B cell (primary cell): Measurements from ENCODE around the gene PIK3IP1. TPM values are rescaled to one million over a fixed set of nuclear protein-coding genes. Genes with fewer than 3 reads are reported as not detected.

Experiments
- ATAC-seq: fragments of 200-7000 bp; cut with Tn5 transposase; one replicate; pipeline ENCODE4 v1.10.0; 2021; ENCODE audit warnings: low read depth, mild to moderate bottlenecking, moderate number of reproducible peaks, moderate library complexity
- CTCF ChIA-PET: fragments of 350-600 bp; sonication (Branson Sonifier 250); formaldehyde crosslinking; loops from one replicate; lab custom pipeline; 2021; ENCODE audit warnings: antibody characterized with exemption, inconsistent platforms; lab: Charles Lee
- POLR2A ChIA-PET: fragments of 350-600 bp; sonication (Branson Sonifier 250); formaldehyde crosslinking; loops from one replicate; lab custom pipeline; 2021; ENCODE audit warnings: antibody characterized with exemption; lab: Charles Lee
- DNase-seq: peaks from one replicate; pipeline ENCODE4 v3.0.0; 2013
- H2AFZ ChIP-seq: 2 replicates; pipeline ENCODE4 v1.6.1; 2012; ENCODE audit warnings: mild to moderate bottlenecking, low read depth, low read length; ENCODE audit not compliant: insufficient read depth, poor library complexity, severe bottlenecking
- H3K27ac ChIP-seq, 2 donors: 1 replicate in 1 of 2; 2 replicates in 1 of 2; pipeline ENCODE4 v1.5.1; 2012 to 2013; ENCODE audit warnings: low read length in 2 of 2, mild to moderate bottlenecking in 2 of 2, moderate library complexity in 1 of 2
- H3K27me3 ChIP-seq, 4 experiments: fragments of 200-600 bp in 1 of 4; sonication (generic) in 1 of 4; replicated peaks in 1 of 4; 1 replicate in 2 of 4; 2 replicates in 2 of 4; pipeline versions ENCODE4 v1.6.1 to v1.7.0; 2013 to 2016; ENCODE audit warnings: low read length in 3 of 4, mild to moderate bottlenecking in 2 of 4, mixed read lengths in 1 of 4, moderate library complexity in 1 of 4; ENCODE audit not compliant: insufficient read depth in 4 of 4, control insufficient read depth in 3 of 4; ENCODE audit errors: control extremely low read depth in 1 of 4
- H3K36me3 ChIP-seq, 2 experiments: replicated peaks in 1 of 2; 1 replicate in 1 of 2; 2 replicates in 1 of 2; pipeline versions ENCODE4 v1.6.1 to v1.7.1; 2013; ENCODE audit warnings: low read length in 1 of 2; ENCODE audit not compliant: insufficient read depth in 2 of 2, control insufficient read depth in 1 of 2; ENCODE audit errors: control extremely low read depth in 1 of 2, extremely low read depth in 1 of 2
- H3K4me1 ChIP-seq, 2 donors: fragments of 200-600 bp in 1 of 2; sonication (generic) in 1 of 2; 1 replicate in 1 of 2; 2 replicates in 1 of 2; pipeline versions ENCODE4 v1.5.1 to v1.6.1; 2013 to 2017; ENCODE audit warnings: low read length in 2 of 2; ENCODE audit not compliant: control insufficient read depth in 2 of 2, insufficient read depth in 2 of 2
- H3K4me2 ChIP-seq: replicated peaks from 2 replicates; pipeline ENCODE3; 2012; ENCODE audit warnings: mild to moderate bottlenecking, low read depth, low read length; ENCODE audit not compliant: poor library complexity, severe bottlenecking
- H3K4me3 ChIP-seq, 5 experiments: fragments of 200-600 bp in 1 of 5; sonication (generic) in 1 of 5; 1 replicate in 3 of 5; 2 replicates in 2 of 5; pipeline versions ENCODE4 v1.5.1 to v1.7.0; 2011 to 2016; ENCODE audit warnings: low read length in 4 of 5, mild to moderate bottlenecking in 4 of 5, low read depth in 2 of 5, control low read depth in 1 of 5, moderate library complexity in 1 of 5; ENCODE audit not compliant: insufficient read depth in 1 of 5; ENCODE audit errors: control extremely low read depth in 1 of 5, extremely low read depth in 1 of 5
- H3K79me2 ChIP-seq: fragments of 200-600 bp; sonication (generic); one replicate; pipeline ENCODE4 v1.6.0; 2016; ENCODE audit warnings: low read length; ENCODE audit not compliant: control insufficient read depth, insufficient read depth
- H3K9ac ChIP-seq: fragments of 200-600 bp; sonication (generic); 2 replicates; pipeline ENCODE4 v1.6.1; 2017; ENCODE audit warnings: mild to moderate bottlenecking, low read length, moderate library complexity
- H3K9me3 ChIP-seq, 3 donors: one replicate each; pipeline versions ENCODE4 v1.6.1 to v1.7.1; 2013; ENCODE audit warnings: low read length in 2 of 3; ENCODE audit not compliant: control insufficient read depth in 2 of 3, insufficient read depth in 1 of 3; ENCODE audit errors: control extremely low read depth in 1 of 3
- H4K20me1 ChIP-seq: 2 replicates; pipeline ENCODE4 v1.6.0; 2012; ENCODE audit warnings: mild to moderate bottlenecking, low read length; ENCODE audit not compliant: insufficient read depth, control insufficient read depth, poor library complexity, severe bottlenecking
- H3K27ac Mint-ChIP-seq: one replicate; pipeline ENCODE4 v1.8.0; 2021; ENCODE audit warnings: mixed read lengths
- H3K27me3 Mint-ChIP-seq: one replicate; pipeline ENCODE4 v1.8.0; 2021; ENCODE audit warnings: mixed read lengths
- H3K4me1 Mint-ChIP-seq: one replicate; pipeline ENCODE4 v1.8.0; 2021; ENCODE audit warnings: mixed read lengths
- H3K4me3 Mint-ChIP-seq: one replicate; pipeline ENCODE4 v1.8.0; 2021; ENCODE audit warnings: mixed read lengths
- H3K9me3 Mint-ChIP-seq: one replicate; pipeline ENCODE4 v1.8.0; 2022; ENCODE audit warnings: mixed read lengths; ENCODE audit not compliant: insufficient read depth
- EZH2 ChIP-seq: IDR thresholded peaks from 2 replicates; pipeline ENCODE4 v1.6.1; 2012; ENCODE audit warnings: borderline replicate concordance, low read depth, mild to moderate bottlenecking, moderate library complexity, low read length; ENCODE audit not compliant: insufficient read depth, poor library complexity, severe bottlenecking
- WGBS: methylation state at CpG from one replicate; pipeline ENCODE4 v1.1.5; 2013; ENCODE audit warnings: missing lambda C conversion rate; ENCODE audit not compliant: insufficient coverage; 5-methylcytosine and 5-hydroxymethylcytosine counted together
- intact Hi-C: fragments of 100-400 bp; cut with micrococcal nuclease; formaldehyde crosslinking; loops from one replicate; pipeline ENCODE4 v1.10.0; 2022
- polyA plus RNA-seq: library from polyadenylated mRNA; depleted of rRNA; stranded (reverse); fragments of >200 nt; gene quantifications from 2 replicates; pipeline ENCODE4 v1.2.3, GENCODE V29; 2012
- total RNA-seq, 2 donors: library from RNA; stranded (reverse); fragments of 120-200 nt in 1 of 2; gene quantifications; 1 replicate in 1 of 2; 2 replicates in 1 of 2; pipeline versions ENCODE4 v1.2.3 to v1.2.4, GENCODE V29; 2013 to 2022
- TF ChIP-seq, protein P1 (sequence below): fragments of 200-600 bp; IDR thresholded peaks from one replicate; pipeline ENCODE4 v1.8.0; 2022; ENCODE audit warnings: antibody characterized with exemption, mild to moderate bottlenecking

PIK3IP1 gene
- total and polyA plus RNA-seq, 2 donors (not counting 1 experiment from before 2014, with no cell fraction given) = 89.8 to 92.9 TPM

DNA sequence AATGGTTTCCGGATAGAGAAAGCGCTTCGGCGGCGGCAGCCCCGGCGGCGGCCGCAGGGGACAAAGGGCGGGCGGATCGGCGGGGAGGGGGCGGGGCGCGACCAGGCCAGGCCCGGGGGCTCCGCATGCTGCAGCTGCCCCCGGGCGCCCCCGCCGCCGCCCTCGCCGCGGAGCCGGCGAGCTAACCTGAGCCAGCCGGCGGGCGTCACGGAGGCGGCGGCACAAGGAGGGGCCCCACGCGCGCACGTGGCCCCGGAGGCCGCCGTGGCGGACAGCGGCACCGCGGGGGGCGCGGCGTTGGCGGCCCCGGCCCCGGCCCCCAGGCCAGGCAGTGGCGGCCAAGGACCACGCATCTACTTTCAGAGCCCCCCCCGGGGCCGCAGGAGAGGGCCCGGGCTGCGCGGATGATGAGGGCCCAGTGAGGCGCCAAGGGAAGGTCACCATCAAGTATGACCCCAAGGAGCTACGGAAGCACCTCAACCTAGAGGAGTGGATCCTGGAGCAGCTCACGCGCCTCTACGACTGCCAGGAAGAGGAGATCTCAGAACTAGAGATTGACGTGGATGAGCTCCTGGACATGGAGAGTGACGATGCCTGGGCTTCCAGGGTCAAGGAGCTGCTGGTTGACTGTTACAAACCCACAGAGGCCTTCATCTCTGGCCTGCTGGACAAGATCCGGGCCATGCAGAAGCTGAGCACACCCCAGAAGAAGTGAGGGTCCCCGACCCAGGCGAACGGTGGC is 15.7 kb downstream of the PIK3IP1 start:
- no peak for DNase-seq
- 96% methylated on average over 64 of the region's 69 CpGs for WGBS

More for the DNA sequence above, 15.7 kb downstream of the PIK3IP1 start:
- H3K79me2 ChIP-seq = peaks cover 4% of the 10 kb centered on the region
- H4K20me1 ChIP-seq = peaks cover 9% of the 10 kb centered on the region
- no peaks in the 10 kb centered on the region for H3K27me3 ChIP-seq
- ChIA-PET POLR2A (interaction anchor here (0.5 kb wide), 1 partner anchor 1723 kb away, joined by 3 read pairs; the partner anchor contains the start of gene THOC5), CTCF (interaction anchor here (0.6 to 2.1 kb wide), 2 partner anchors 37 to 65 kb away, joined by 3 to 14 read pairs; no protein-coding TSS in a partner anchor)
- no peaks in the 10 kb centered on the region for H3K9me3 Mint-ChIP-seq
- intact Hi-C loops = no loop called here
- H3K27ac ChIP-seq = no peak overlapping the region
- H3K4me3 ChIP-seq = no peak overlapping the region
- peaks cover 0 to 45% of the 10 kb centered on the region in 2 experiments for H3K36me3 ChIP-seq
- no peak for ATAC-seq
- H3K4me3 Mint-ChIP-seq = no peak overlapping the region
- no peaks in the 10 kb centered on the region for H3K4me1 Mint-ChIP-seq
- H3K27ac Mint-ChIP-seq = no peak overlapping the region
- no peaks in the 10 kb centered on the region for H3K9me3 ChIP-seq
- TF ChIP-seq, protein P1, sequence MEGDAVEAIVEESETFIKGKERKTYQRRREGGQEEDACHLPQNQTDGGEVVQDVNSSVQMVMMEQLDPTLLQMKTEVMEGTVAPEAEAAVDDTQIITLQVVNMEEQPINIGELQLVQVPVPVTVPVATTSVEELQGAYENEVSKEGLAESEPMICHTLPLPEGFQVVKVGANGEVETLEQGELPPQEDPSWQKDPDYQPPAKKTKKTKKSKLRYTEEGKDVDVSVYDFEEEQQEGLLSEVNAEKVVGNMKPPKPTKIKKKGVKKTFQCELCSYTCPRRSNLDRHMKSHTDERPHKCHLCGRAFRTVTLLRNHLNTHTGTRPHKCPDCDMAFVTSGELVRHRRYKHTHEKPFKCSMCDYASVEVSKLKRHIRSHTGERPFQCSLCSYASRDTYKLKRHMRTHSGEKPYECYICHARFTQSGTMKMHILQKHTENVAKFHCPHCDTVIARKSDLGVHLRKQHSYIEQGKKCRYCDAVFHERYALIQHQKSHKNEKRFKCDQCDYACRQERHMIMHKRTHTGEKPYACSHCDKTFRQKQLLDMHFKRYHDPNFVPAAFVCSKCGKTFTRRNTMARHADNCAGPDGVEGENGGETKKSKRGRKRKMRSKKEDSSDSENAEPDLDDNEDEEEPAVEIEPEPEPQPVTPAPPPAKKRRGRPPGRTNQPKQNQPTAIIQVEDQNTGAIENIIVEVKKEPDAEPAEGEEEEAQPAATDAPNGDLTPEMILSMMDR = no peak
- no peak for TF ChIP-seq EZH2
- peaks cover 0 to 3% of the 10 kb centered on the region in 2 donors for H3K4me1 ChIP-seq
- no peak overlapping the region for H3K9ac ChIP-seq
- H3K27me3 Mint-ChIP-seq = no peaks in the 10 kb centered on the region
- H3K4me2 ChIP-seq = no peak overlapping the region
- H2AFZ ChIP-seq = no peak overlapping the region
